ENCODE measurements around the gene USP5. TPM values are rescaled to one million over a fixed set of nuclear protein-coding genes. Genes with fewer than 3 reads are reported as not detected.
"Not testable (repeated sequence)": the region's sequence is repeated elsewhere in the genome, so short reads cannot be mapped to it uniquely, and the experiment has no call there.

USP5 gene
- polyA plus RNA-seq, 1 experiment = 47.1 TPM

GRCh38 chr12:6873094-6874014 is 21.4 kb downstream of the USP5 start, which contains the start of gene SPSB2:
SPSB2 (minus strand) TSS chr12:6873303; CDS start chr12:6872901, 402 bp downstream.
- ChIA-PET POLR2A (interaction anchor here (0.6 to 3.3 kb wide), 20 partner anchors 8 to 341 kb away, joined by 3 to 37 read pairs (median 5); partner anchors contain the start of genes C12orf57, CDCA3, GAPDH and LRRC23), CTCF (interaction anchor here (0.6 to 5.1 kb wide), 26 partner anchors 9 to 236 kb away, joined by 3 to 50 read pairs (median 6); partner anchors contain the start of genes C12orf57, C1RL, CDCA3 and COPS7A)
- Histone ChIP-seq H3K4me3 (ENCODE audit: low read depth, low read length) (peak within 1 kb of the TSS; percentile 84), H3K9me3 (ENCODE audit: control insufficient read depth, insufficient read depth, low read length) (no peaks in the 10 kb centered on the region; the same call in 1 of the 2 replicates), H3K27ac (ENCODE audit: low read depth, low read length) (peak within 1 kb of the TSS; percentile 81), H3K27me3 (ENCODE audit: control insufficient read depth, insufficient read depth, low read length) (no peaks in the 10 kb centered on the region)
- TF ChIP-seq CTCF (IDR thresholded peaks at IDR 0.05; ENCODE audit: low read depth, low read length) = no peak
- DNase-seq (ENCODE audit: low read depth, low spot score) = peak; percentile 79

GRCh38 chr12:6874015-6874368 is 22.0 kb downstream of the USP5 start:
- ChIA-PET POLR2A (interaction anchor here (0.5 to 3.2 kb wide), 3 partner anchors 17 to 73 kb away, joined by 3 to 35 read pairs (median 14); partner anchors contain the start of genes C12orf57 and RNU7-1), CTCF (interaction anchor here (1.3 to 3.5 kb wide), 4 partner anchors 17 to 120 kb away, joined by 4 to 19 read pairs (median 10); partner anchors contain the start of gene MLF2)
- H3K27me3 ChIP-seq (ENCODE audit: control insufficient read depth, insufficient read depth, low read length); H3K9me3 ChIP-seq (ENCODE audit: control insufficient read depth, insufficient read depth, low read length); DNase-seq (ENCODE audit: low read depth, low spot score): not testable (repeated sequence)
- H3K4me3 ChIP-seq (ENCODE audit: low read depth, low read length) = peak overlapping the region; percentile 84
- peak overlapping the region; percentile 81 for H3K27ac ChIP-seq (ENCODE audit: low read depth, low read length)

GRCh38 chr12:6879824-6880223 is 27.9 kb downstream of the USP5 start:
- POLR2A ChIA-PET = interaction anchor here (0.7 kb wide), 1 partner anchor 29 kb away, joined by 4 read pairs; no protein-coding TSS in a partner anchor
- H3K27me3 ChIP-seq (ENCODE audit: control insufficient read depth, insufficient read depth, low read length); H3K27ac ChIP-seq (ENCODE audit: low read depth, low read length); H3K9me3 ChIP-seq (ENCODE audit: control insufficient read depth, insufficient read depth, low read length); DNase-seq (ENCODE audit: low read depth, low spot score); H3K4me3 ChIP-seq (ENCODE audit: low read depth, low read length): not testable (repeated sequence)
- CTCF ChIA-PET = interaction anchor here (1.0 to 1.4 kb wide), 2 partner anchors 11 to 322 kb away, joined by 3 read pairs; no protein-coding TSS in a partner anchor

GRCh38 chr12:6883252-6883651 is 31.3 kb downstream of the USP5 start:
- H3K27ac ChIP-seq (ENCODE audit: low read depth, low read length) = no peak overlapping the region
- CTCF ChIA-PET = interaction anchor here (1.3 to 3.5 kb wide), 3 partner anchors 8 to 54 kb away, joined by 3 to 29 read pairs (median 10); partner anchors contain the start of gene SPSB2
- POLR2A ChIA-PET = no interaction called here
- no peak overlapping the region for H3K4me3 ChIP-seq (ENCODE audit: low read depth, low read length)
- no peak for DNase-seq (ENCODE audit: low read depth, low spot score)
- H3K27me3 ChIP-seq (ENCODE audit: control insufficient read depth, insufficient read depth, low read length) = no peaks in the 10 kb centered on the region
- no peaks in the 10 kb centered on the region for H3K9me3 ChIP-seq (ENCODE audit: control insufficient read depth, insufficient read depth, low read length)
- TF ChIP-seq CTCF (IDR thresholded peaks at IDR 0.05; ENCODE audit: low read depth, low read length) = no peak

- CTCF ChIA-PET = interaction anchor here (3.5 kb wide), 1 partner anchor 12 kb away, joined by 29 read pairs; the partner anchor contains the start of gene SPSB2
Measured at GRCh38 chr12:6883683-6884082, 31.7 kb downstream of the USP5 start.

More at GRCh38 chr12:6883683-6884082, 31.7 kb downstream of the USP5 start:
- DNase-seq (ENCODE audit: low read depth, low spot score) = no peak
- Histone ChIP-seq H3K27me3 (ENCODE audit: control insufficient read depth, insufficient read depth, low read length) (no peaks in the 10 kb centered on the region), H3K4me3 (ENCODE audit: low read depth, low read length) (no peak overlapping the region), H3K27ac (ENCODE audit: low read depth, low read length) (no peak overlapping the region), H3K9me3 (ENCODE audit: control insufficient read depth, insufficient read depth, low read length) (no peaks in the 10 kb centered on the region)
- TF ChIP-seq CTCF (IDR thresholded peaks at IDR 0.05; ENCODE audit: low read depth, low read length) = no peak
- POLR2A ChIA-PET = no interaction called here

Data from AG04450 (cell line).